Superior temporal gyrus (tissue), 1 donor: ENCODE measurements around the gene PPARG.
A peak's percentile ranks its signal among the peaks of the same experiment; 100 is the strongest.

Source experiments
- DNase-seq: peaks from one replicate; pipeline ENCODE4 v3.0.0-alpha.2; 2016; ENCODE audit errors: extremely low spot score

The PPARG gene

GRCh38 chr3:12409684-12410596, 121.1 kb downstream of the PPARG start:
- DNase-seq = no peak

DNA sequence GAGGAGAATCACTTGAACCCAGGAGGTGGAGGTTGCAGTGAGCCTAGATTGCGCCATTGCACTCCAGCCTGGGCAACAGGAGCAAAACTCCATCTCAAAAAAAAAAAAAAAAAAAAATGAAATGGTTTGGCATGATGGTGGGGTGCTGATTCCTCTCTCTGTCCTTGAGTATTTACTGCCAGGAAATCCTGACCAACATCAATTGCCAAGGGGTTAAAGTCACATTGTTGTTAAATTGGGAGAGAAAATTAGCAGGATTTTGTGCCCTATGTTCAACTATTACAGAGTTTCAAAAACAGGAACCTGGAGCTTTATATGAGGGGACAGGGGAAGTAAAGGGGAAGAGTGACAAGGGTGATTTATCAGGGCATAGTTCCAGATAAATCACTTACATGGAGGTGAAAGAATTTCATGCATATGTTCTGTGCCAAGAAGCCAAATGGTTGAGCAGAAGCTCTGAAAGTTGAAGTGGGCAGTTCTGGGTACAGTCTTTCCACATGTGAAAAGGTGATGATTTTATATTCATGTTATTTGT, 124.9 kb downstream of the PPARG start:
- no peak for DNase-seq

DNA sequence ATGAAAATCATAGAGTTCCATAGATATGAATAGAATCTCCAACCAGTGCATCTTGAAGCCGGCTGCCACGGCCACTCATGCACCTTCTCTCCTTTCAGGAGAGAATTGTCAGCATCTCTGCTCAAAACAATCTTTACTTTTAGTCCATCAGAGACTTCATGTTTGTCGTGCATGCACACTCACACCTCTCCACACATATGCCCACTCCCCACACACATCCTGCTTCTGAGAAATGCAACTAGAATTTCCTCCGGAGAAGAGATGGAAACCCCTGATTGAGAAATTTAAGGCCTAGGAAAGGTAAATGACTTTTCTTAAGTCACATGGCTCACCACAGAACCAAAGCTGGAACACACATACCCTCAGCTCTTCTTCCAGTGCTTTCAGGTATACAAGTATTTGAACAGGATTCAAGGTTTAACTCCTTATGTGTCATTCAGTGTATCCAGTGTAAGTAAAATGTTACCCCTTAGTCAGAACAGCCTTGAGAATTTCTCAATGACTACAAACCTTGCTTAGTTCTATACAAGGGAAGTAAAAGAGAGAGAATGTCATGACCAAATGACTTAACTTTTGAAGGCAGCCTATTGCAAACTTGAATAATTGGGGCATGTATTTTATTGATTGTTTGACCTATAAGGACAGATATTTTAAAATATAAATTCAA, 126.3 kb downstream of the PPARG start:
- no peak for DNase-seq

DNA sequence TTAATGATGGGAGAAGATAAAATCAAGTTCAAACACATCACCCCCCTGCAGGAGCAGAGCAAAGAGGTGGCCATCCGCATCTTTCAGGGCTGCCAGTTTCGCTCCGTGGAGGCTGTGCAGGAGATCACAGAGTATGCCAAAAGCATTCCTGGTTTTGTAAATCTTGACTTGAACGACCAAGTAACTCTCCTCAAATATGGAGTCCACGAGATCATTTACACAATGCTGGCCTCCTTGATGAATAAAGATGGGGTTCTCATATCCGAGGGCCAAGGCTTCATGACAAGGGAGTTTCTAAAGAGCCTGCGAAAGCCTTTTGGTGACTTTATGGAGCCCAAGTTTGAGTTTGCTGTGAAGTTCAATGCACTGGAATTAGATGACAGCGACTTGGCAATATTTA, 127.9 kb downstream of the PPARG start:
- DNase-seq = no peak

GRCh38 chr3:12420393-12420792, 131.5 kb downstream of the PPARG start:
- DNase-seq = no peak

- no peak for DNase-seq
These were observed 132.3 kb downstream of the PPARG start for GRCh38 chr3:12421132-12421531.

- DNase-seq = no peak
These were observed 134.3 kb downstream of the PPARG start for GRCh38 chr3:12423131-12423530.

DNA sequence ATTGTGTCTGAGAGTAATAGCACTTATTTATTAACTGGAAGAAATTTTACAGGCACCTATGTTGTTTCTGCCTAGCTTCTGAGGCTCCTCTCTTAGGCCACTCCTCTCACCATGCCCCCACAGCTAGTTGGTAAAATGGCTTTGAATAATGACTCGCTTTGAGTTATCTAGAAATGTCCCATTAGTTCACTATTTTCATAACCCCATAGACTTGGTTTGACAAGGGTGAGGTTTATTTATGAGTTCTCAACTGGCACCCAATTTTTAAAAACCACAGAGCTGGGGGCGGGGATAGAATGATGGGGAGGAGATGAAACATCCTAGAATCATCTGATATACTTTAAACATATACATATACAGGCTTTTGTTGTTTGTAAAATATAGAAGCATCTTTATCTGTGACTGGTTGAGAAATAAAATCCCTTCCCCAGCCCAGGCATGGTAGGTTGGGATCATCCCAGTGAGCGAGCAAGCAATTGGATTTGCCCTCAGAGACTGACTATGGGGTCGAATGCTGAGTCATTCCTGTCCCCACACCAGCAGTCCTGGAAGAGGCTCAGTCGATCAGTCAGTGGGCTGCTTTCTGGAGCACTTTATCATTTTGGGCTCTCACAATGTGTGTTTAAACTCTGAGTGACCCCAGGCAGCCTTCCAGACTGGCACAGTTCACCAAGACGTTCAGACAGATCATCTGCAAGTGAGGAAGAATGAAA, 135.2 kb downstream of the PPARG start:
- DNase-seq = no peak

- no peak for DNase-seq
These were observed 135.9 kb downstream of the PPARG start for GRCh38 chr3:12424635-12425319.

GRCh38 chr3:12425850-12426579, 137.1 kb downstream of the PPARG start:
- no peak for DNase-seq

- no peak for DNase-seq
These were observed 138.7 kb downstream of the PPARG start for GRCh38 chr3:12427551-12427950.

DNA sequence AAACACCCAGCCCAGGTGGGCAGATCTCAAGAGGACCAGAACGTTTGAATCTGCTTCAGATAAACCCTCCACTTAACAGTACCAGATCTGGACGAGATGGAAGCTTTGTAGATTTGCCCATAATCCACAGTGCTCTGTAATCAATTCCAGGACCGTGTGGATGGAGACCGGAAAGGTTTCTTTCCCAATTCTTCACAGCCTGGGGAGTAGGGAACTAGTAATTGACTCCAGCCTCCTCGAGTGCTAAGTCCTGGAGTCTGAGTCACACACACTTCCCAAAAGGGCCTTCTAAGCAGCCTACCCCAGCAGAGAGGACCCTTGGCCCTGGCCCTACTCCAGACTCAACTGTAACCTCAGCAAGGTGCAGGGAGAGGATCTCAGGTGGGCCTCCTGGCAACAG, 139.3 kb downstream of the PPARG start:
- no peak for DNase-seq

DNA sequence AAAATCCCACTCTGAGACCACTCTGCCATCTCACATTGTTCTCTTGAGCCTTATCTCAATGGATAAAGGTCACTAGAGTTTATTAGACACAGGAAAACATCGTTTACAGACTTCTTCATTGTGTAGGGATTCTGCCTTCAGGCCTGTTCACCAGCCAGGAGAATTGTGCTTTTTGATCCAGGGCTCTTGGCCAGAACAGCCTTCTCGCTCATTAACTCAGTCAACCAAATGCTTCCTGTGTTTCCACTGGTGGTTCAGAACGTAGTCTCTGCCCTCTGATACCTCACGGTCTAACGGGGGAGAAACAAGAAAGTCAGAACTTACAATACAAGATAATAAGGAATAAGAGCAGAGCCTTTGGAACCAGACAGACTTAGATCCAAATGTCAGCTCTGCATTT, 141.2 kb downstream of the PPARG start:
- DNase-seq = no peak

GRCh38 chr3:12433823-12434222, 145.0 kb downstream of the PPARG start:
- no peak for DNase-seq

DNA sequence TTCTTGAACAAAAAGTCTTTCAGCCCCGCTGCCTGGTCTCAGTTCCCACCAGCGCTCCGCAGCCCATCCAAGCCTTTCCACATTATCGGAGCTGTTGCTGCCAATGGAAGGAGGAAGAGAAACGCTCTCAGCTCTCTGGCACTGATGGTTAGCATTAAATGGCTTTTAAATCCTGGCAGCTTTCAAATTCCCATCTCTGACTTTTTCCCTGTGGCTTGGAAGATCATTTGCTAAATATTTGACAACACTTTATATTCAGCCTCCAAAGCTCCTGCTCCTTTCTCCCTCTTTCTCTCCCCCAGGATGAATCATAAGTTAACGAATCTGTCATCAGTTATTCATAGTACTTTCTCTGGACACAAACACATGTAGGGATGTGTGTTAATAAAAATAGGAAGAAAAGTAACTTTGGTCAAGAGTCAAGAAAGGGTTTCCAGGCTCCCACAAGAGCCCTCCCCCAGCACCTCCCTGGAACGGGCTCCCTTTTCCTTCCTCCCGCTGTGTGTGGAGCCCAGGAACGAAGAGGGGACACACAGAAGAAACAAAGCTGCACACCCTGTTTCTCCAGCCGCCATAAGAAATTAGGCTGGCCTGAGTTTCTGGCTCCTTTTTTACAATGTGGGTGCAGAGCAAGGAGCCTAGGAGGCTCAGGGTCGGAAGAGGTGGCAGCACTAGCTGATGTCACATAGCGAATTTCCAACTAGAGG, 147.8 kb downstream of the PPARG start:
- peak; percentile 14 for DNase-seq

DNA sequence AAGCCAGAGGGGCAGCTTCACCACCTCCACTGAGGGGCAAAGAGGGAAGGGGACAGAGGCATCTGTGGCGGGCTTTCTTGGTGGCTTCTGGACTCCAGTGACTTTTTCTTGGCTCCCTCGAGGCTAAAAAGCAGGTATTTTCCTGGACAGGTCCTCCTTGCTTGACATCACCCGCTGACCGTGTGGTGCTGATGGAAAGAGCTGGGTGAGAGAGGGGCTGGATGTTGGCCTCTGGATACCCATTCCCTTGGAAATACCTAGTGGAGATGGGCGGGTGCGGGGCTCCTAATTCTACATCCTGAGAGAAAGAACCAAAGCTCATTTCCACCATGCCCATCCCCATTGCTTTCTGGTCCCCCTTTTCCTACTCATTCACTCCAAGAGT, 148.3 kb downstream of the PPARG start:
- no peak for DNase-seq

- no peak for DNase-seq
These were observed 149.0 kb downstream of the PPARG start for GRCh38 chr3:12437861-12438260.

DNA sequence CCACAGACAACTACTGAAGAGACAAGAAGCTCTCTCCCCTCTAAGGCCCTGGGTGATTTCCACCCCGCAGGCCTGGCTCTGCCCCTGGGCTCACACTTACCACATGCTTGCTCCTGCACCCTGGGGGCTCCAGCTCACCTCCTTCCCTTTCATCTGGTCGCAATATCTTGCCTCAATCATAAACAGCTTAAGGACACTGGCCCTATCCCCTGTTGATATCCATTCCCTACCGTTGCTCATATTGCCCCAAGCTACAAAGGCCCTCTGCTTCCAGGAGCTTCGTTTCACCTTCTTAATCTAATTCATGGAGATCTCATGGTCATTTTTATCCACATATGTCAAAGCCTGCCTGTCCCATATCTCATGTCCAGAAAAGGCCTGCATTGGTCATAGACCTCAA, 149.4 kb downstream of the PPARG start:
- no peak for DNase-seq

DNA sequence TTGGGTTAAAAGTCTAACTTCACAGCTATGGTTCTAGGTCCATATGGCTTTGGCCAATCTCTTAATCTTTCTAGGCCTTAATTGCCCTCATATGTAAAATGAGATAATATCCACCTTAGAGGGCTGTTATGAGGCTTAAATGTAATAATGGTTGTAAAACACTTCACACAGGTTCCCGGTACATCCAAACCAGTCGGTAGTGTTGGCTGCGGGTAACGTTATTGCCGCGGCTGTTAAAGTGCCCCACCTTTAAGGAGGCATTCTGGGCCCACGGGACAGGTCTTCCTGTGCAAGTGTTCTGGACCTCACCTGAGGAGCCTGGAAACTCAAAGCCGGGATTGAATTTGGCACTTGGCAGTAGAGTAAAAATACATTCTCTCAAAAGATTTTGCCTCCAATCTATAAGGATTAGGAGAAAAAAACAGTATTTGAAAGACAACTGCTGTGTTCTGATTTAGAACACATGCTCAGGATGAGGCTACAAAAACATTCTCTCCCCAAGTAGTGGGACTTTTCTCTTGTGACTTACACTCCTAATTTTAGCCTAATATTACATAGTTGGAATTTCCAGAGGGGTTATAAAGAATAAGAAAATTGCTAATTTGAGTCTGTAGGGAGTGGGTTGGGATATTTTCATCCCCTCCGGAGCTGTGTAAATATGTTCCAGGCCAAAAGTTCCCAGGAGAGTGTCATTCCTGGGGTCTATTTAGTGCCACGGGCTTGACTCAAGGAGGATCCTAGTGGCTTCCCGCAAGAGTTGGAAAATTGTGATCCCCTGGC, 150.5 kb downstream of the PPARG start:
- DNase-seq = no peak
